ENCODE data around the gene SECISBP2.
"Not testable (repeated sequence)": the region's sequence is repeated elsewhere in the genome, so short reads cannot be mapped to it uniquely, and the experiment has no call there.

Gene SECISBP2

GRCh38 chr9:89340332-89340731, 22.0 kb downstream of the SECISBP2 start:
- no peaks in the 10 kb centered on the region for H3K79me1 ChIP-seq (ENCODE audit: low read depth, low read length)
- no peaks in the 10 kb centered on the region for H3K27me3 ChIP-seq (ENCODE audit: control insufficient read depth in 3 of 3, insufficient read depth in 3 of 3, low read depth in 1 of 3, low read length in 3 of 3)
- H3K9ac ChIP-seq (ENCODE audit: low read depth, low read length, poor library complexity): no peak overlapping the region
- no peak overlapping the region for H2BK120ac ChIP-seq (ENCODE audit: low read depth, low read length)
- H2BK15ac ChIP-seq (ENCODE audit: low read length): no peak overlapping the region
- H3K14ac ChIP-seq (ENCODE audit: low read length): no peak overlapping the region
- H2AK5ac ChIP-seq (ENCODE audit: low read depth, low read length): no peak overlapping the region
- H3K23ac ChIP-seq (ENCODE audit: low read depth, low read length, poor library complexity): no peak overlapping the region
- H2BK5ac ChIP-seq (ENCODE audit: low read length): no peak overlapping the region
- H3K4me2 ChIP-seq (ENCODE audit: insufficient read depth, low read length, poor library complexity, severe bottlenecking): no peak overlapping the region
- DNase-seq (ENCODE audit: low spot score): no peak
- no peak overlapping the region for H4K8ac ChIP-seq (ENCODE audit: low read depth, low read length)
- H2AFZ ChIP-seq (ENCODE audit: low read length): no peak overlapping the region
- H2BK12ac ChIP-seq (ENCODE audit: low read length): no peak overlapping the region
- no peak overlapping the region for H3K4ac ChIP-seq (ENCODE audit: low read length)
- no CpG with 5 or more reads among the region's 3 CpGs for WGBS, 2 donors (ENCODE audit: extremely low coverage in 2 of 2, insufficient read length in 2 of 2, insufficient replicate concordance in 1 of 2)
- H3K36me3 ChIP-seq (replicated peaks in 1 of 2; ENCODE audit: control insufficient read depth in 2 of 2, insufficient read depth in 2 of 2, low read length in 2 of 2): peaks cover 24 to 98% of the 10 kb centered on the region in 2 donors
- no peaks in the 10 kb centered on the region for H3K4me1 ChIP-seq (ENCODE audit: control insufficient read depth in 2 of 2, insufficient read depth in 1 of 2, low read depth in 1 of 2, low read length in 2 of 2)
- H3K18ac ChIP-seq (ENCODE audit: low read length): no peak overlapping the region
- no peak overlapping the region for H4K91ac ChIP-seq (ENCODE audit: low read depth, low read length, poor library complexity)
- no peak overlapping the region for H3K27ac ChIP-seq (replicated peaks; ENCODE audit: low read length)
- H3K4me3 ChIP-seq (ENCODE audit: low read length in 2 of 2): no peak overlapping the region
- H3K9me3 ChIP-seq (replicated peaks in 1 of 2; ENCODE audit: control insufficient read depth in 2 of 2, insufficient read depth in 1 of 2, low read depth in 1 of 2, low read length in 2 of 2): peaks cover 0 to 23% of the 10 kb centered on the region in 2 donors

- Histone ChIP-seq H3K23ac (ENCODE audit: low read depth, low read length, poor library complexity) (no peak overlapping the region), H2AFZ (ENCODE audit: low read length) (no peak overlapping the region), H3K18ac (ENCODE audit: low read length) (no peak overlapping the region), H2BK120ac (ENCODE audit: low read depth, low read length) (no peak overlapping the region), H4K91ac (ENCODE audit: low read depth, low read length, poor library complexity) (no peak overlapping the region), H3K27ac (replicated peaks; ENCODE audit: low read length) (no peak overlapping the region), H3K4me3 (ENCODE audit: low read length in 2 of 2) (no peak overlapping the region), H2BK15ac (ENCODE audit: low read length) (no peak overlapping the region), H2BK12ac (ENCODE audit: low read length) (no peak overlapping the region), H3K4me2 (ENCODE audit: insufficient read depth, low read length, poor library complexity, severe bottlenecking) (no peak overlapping the region), H3K9ac (ENCODE audit: low read depth, low read length, poor library complexity) (no peak overlapping the region), H4K8ac (ENCODE audit: low read depth, low read length) (no peak overlapping the region), H3K4ac (ENCODE audit: low read length) (no peak overlapping the region), H3K4me1 (ENCODE audit: control insufficient read depth in 2 of 2, insufficient read depth in 1 of 2, low read depth in 1 of 2, low read length in 2 of 2) (no peaks in the 10 kb centered on the region), H3K27me3 (ENCODE audit: control insufficient read depth in 3 of 3, insufficient read depth in 3 of 3, low read depth in 1 of 3, low read length in 3 of 3) (no peaks in the 10 kb centered on the region), H2BK5ac (ENCODE audit: low read length) (no peak overlapping the region), H3K79me1 (ENCODE audit: low read depth, low read length) (no peaks in the 10 kb centered on the region), H3K9me3 (replicated peaks in 1 of 2; ENCODE audit: control insufficient read depth in 2 of 2, insufficient read depth in 1 of 2, low read depth in 1 of 2, low read length in 2 of 2) (peaks cover 0 to 23% of the 10 kb centered on the region in 2 donors), H2AK5ac (ENCODE audit: low read depth, low read length) (no peak overlapping the region), H3K14ac (ENCODE audit: low read length) (no peak overlapping the region), H3K36me3 (replicated peaks in 1 of 2; ENCODE audit: control insufficient read depth in 2 of 2, insufficient read depth in 2 of 2, low read length in 2 of 2) (peaks cover 35 to 100% of the 10 kb centered on the region in 2 donors)
- DNase-seq (ENCODE audit: low spot score): no peak
- WGBS, 2 donors (ENCODE audit: extremely low coverage in 2 of 2, insufficient read length in 2 of 2, insufficient replicate concordance in 1 of 2): no CpG with 5 or more reads among the region's 6 CpGs
Observed at GRCh38 chr9:89342213-89342612, 23.9 kb downstream of the SECISBP2 start.

DNA sequence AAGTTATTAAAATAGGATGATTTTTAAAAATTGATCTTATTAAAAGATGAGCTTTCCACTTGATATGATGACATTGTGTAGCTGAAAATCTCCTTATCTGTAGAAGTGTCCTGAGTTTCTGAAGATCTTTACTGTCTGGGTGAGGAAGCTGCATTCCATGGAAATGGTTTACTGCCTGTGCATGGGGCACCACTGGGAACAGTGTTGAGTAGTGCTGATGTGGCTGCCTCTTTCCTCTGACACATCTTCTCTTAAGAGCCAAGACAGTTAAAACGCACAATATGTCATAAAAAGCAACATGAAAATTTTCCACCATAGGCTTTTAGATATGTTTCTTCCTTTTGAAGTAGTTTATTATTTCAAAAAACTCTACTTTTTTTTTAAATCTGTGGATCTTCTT, 24.6 kb downstream of the SECISBP2 start:
- H3K27ac ChIP-seq (replicated peaks; ENCODE audit: low read length): no peak overlapping the region
- H3K27me3 ChIP-seq (ENCODE audit: control insufficient read depth in 3 of 3, insufficient read depth in 3 of 3, low read depth in 1 of 3, low read length in 3 of 3): no peaks in the 10 kb centered on the region
- no peak overlapping the region for H2BK15ac ChIP-seq (ENCODE audit: low read length)
- DNase-seq (ENCODE audit: low spot score): no peak
- H3K79me1 ChIP-seq (ENCODE audit: low read depth, low read length): no peaks in the 10 kb centered on the region
- peaks cover 33 to 100% of the 10 kb centered on the region in 2 donors for H3K36me3 ChIP-seq (replicated peaks in 1 of 2; ENCODE audit: control insufficient read depth in 2 of 2, insufficient read depth in 2 of 2, low read length in 2 of 2)
- H3K4me2 ChIP-seq (ENCODE audit: insufficient read depth, low read length, poor library complexity, severe bottlenecking): no peak overlapping the region
- no peak overlapping the region for H2AK5ac ChIP-seq (ENCODE audit: low read depth, low read length)
- H3K4me3 ChIP-seq (ENCODE audit: low read length in 2 of 2): no peak overlapping the region
- H3K9me3 ChIP-seq (replicated peaks in 1 of 2; ENCODE audit: control insufficient read depth in 2 of 2, insufficient read depth in 1 of 2, low read depth in 1 of 2, low read length in 2 of 2): peaks cover 0 to 23% of the 10 kb centered on the region in 2 donors
- no peak overlapping the region for H3K9ac ChIP-seq (ENCODE audit: low read depth, low read length, poor library complexity)
- no peaks in the 10 kb centered on the region for H3K4me1 ChIP-seq (ENCODE audit: control insufficient read depth in 2 of 2, insufficient read depth in 1 of 2, low read depth in 1 of 2, low read length in 2 of 2)
- H3K23ac ChIP-seq (ENCODE audit: low read depth, low read length, poor library complexity): no peak overlapping the region
- no peak overlapping the region for H3K14ac ChIP-seq (ENCODE audit: low read length)
- no peak overlapping the region for H3K4ac ChIP-seq (ENCODE audit: low read length)
- H2BK5ac ChIP-seq (ENCODE audit: low read length): no peak overlapping the region
- H4K91ac ChIP-seq (ENCODE audit: low read depth, low read length, poor library complexity): no peak overlapping the region
- H3K18ac ChIP-seq (ENCODE audit: low read length): no peak overlapping the region
- no CpG with 5 or more reads among the region's 1 CpG for WGBS, 2 donors (ENCODE audit: extremely low coverage in 2 of 2, insufficient read length in 2 of 2, insufficient replicate concordance in 1 of 2)
- no peak overlapping the region for H4K8ac ChIP-seq (ENCODE audit: low read depth, low read length)
- no peak overlapping the region for H2BK12ac ChIP-seq (ENCODE audit: low read length)
- H2AFZ ChIP-seq (ENCODE audit: low read length): no peak overlapping the region
- H2BK120ac ChIP-seq (ENCODE audit: low read depth, low read length): no peak overlapping the region

DNA sequence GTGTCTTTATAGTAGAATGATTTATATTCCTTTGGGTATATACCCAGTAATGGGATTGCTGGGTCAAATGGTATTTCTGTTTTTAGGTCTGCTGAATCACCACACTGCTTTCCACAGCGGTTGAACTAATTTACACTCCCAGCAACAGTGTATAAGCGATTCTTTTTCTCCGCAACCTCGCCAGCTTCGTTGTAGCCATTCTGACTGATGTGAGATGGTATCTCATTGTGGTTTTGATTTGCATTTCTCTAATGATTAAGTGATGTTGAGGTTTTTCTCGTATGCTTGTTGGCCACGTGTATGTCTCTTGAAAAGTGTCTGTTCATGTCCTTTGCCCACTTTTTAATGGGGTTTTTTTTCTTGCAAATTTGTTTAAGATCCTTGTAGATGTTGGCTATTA, 25.5 kb downstream of the SECISBP2 start:
- H3K23ac ChIP-seq (ENCODE audit: low read depth, low read length, poor library complexity); H2AFZ ChIP-seq (ENCODE audit: low read length); H2BK12ac ChIP-seq (ENCODE audit: low read length); H3K18ac ChIP-seq (ENCODE audit: low read length); H3K27me3 ChIP-seq (ENCODE audit: control insufficient read depth in 3 of 3, insufficient read depth in 3 of 3, low read depth in 1 of 3, low read length in 3 of 3); H3K27ac ChIP-seq (replicated peaks; ENCODE audit: low read length); H3K9ac ChIP-seq (ENCODE audit: low read depth, low read length, poor library complexity); H2AK5ac ChIP-seq (ENCODE audit: low read depth, low read length); DNase-seq (ENCODE audit: low spot score); H2BK5ac ChIP-seq (ENCODE audit: low read length); H3K4me1 ChIP-seq (ENCODE audit: control insufficient read depth in 2 of 2, insufficient read depth in 1 of 2, low read depth in 1 of 2, low read length in 2 of 2); H3K4me2 ChIP-seq (ENCODE audit: insufficient read depth, low read length, poor library complexity, severe bottlenecking); H2BK120ac ChIP-seq (ENCODE audit: low read depth, low read length); H3K79me1 ChIP-seq (ENCODE audit: low read depth, low read length); H4K8ac ChIP-seq (ENCODE audit: low read depth, low read length); H3K4me3 ChIP-seq (ENCODE audit: low read length in 2 of 2); H4K91ac ChIP-seq (ENCODE audit: low read depth, low read length, poor library complexity); H2BK15ac ChIP-seq (ENCODE audit: low read length); H3K4ac ChIP-seq (ENCODE audit: low read length); H3K14ac ChIP-seq (ENCODE audit: low read length): not testable (repeated sequence)
- peaks cover 0 to 23% of the 10 kb centered on the region in 2 donors for H3K9me3 ChIP-seq (replicated peaks in 1 of 2; ENCODE audit: control insufficient read depth in 2 of 2, insufficient read depth in 1 of 2, low read depth in 1 of 2, low read length in 2 of 2)
- no CpG with 5 or more reads among the region's 7 CpGs for WGBS, 2 donors (ENCODE audit: extremely low coverage in 2 of 2, insufficient read length in 2 of 2, insufficient replicate concordance in 1 of 2)
- H3K36me3 ChIP-seq (replicated peaks in 1 of 2; ENCODE audit: control insufficient read depth in 2 of 2, insufficient read depth in 2 of 2, low read length in 2 of 2): peaks cover 39 to 100% of the 10 kb centered on the region in 2 donors
